Astrocyte of the hippocampus (primary cell): Measurements from ENCODE around the gene CASK.
"Not testable (repeated sequence)": the region's sequence is repeated elsewhere in the genome, so short reads cannot be mapped to it uniquely, and the experiment has no call there.

Experiments used
- DNase-seq: peaks from one replicate; pipeline ENCODE4 v3.0.0; 2011; ENCODE audit warnings: low read depth, low spot score

Gene CASK

DNA sequence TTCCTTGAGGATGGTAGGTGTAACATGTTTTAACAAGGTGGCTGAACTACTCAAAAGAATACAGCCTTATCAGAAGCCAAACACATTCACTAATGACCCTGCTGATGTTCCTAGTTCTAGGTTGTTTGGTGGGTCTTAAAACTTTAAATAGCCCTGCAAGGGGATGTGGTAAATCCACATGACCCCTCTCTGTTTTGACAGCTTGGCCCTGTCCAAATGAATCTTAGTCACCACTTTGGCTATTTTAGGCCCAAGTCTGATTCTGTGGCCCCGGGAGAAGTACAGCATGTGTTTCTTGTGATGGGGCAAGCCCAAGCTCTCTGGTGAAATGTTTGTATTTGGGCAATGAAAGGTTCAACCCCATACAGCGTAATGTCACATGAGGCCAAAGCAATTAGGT lies 289.1 kb downstream of the CASK start:
- peak; percentile 10 for DNase-seq

- DNase-seq, result no peak
Observed at GRCh38 chrX:41630091-41630490, 293.3 kb downstream of the CASK start.

DNA sequence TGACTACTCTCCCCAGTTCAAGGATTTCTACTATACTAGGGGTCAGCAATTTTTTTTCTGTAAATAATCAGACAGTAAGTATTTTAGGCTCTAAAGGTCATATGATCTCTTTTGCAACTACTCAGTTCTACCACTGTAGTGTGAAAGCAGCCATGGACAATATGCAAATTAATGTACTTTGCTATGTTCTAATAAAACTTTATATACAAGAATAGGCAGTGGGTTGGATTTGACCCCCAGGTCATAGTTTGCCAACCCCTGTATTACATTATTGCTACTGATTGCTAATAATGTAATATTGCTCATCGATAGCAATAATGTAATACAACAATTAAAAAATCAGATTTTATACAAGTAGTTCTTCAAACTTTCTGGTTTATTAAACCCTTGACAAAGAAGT lies 293.8 kb downstream of the CASK start:
- DNase-seq, result no peak

DNA sequence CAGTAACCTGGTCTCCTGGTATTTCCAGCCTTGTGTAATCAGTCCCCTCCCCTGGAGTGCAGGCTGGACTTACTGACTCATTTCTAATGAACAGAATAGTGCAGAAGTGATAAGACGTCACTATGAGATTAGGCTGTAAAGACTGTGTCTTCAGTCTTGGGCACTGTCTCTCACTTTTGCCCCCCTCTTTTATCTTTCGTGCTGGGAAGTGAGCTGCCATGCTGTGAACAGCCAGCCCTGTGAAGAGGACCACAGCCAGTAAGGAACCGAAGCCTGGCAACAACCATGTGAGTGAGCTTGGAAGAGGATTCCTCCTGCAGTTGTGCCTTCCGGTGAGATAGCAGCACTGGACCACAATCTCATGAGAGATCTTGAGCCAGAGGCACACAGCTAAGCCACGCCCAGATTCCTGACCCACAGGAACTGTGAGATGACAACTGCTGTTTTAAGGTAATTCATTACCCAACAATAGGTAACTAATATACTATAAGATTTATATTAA lies 302.1 kb downstream of the CASK start:
- no peak for DNase-seq

- DNase-seq, result no peak
Observed at GRCh38 chrX:41619221-41619620, 304.1 kb downstream of the CASK start.

GRCh38 chrX:41616935-41617334 lies 306.4 kb downstream of the CASK start:
- no peak for DNase-seq

- no peak for DNase-seq
Observed at GRCh38 chrX:41616255-41616654, 307.1 kb downstream of the CASK start.

GRCh38 chrX:41608244-41608643 lies 315.1 kb downstream of the CASK start:
- no peak for DNase-seq

- no peak for DNase-seq
Observed at GRCh38 chrX:41607264-41607832, 316.0 kb downstream of the CASK start.

- DNase-seq, result not testable (repeated sequence)
Observed at GRCh38 chrX:41606057-41606456, 317.3 kb downstream of the CASK start.

GRCh38 chrX:41604766-41605543 lies 318.4 kb downstream of the CASK start:
- DNase-seq, result peak; percentile 16

DNA sequence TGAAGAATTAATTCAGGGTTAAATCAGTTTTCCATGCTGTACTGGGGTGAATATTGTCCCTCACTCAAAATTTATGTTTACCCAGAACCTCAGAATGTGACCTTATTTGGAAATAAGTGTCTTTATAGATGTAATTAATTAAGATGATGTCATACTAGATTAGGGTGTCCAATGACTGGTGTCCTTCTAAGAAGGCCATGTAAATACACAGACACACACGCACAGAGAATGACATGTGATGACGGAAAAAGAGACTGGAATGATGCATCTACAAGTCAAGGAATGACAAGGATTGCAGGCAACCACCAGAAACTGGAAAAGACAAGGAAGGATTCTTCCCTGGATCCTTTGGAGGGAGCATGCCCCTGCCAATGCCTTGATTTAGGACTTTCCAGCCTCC lies 319.2 kb downstream of the CASK start:
- no peak for DNase-seq

GRCh38 chrX:41603596-41603995 lies 319.8 kb downstream of the CASK start:
- no peak for DNase-seq

DNA sequence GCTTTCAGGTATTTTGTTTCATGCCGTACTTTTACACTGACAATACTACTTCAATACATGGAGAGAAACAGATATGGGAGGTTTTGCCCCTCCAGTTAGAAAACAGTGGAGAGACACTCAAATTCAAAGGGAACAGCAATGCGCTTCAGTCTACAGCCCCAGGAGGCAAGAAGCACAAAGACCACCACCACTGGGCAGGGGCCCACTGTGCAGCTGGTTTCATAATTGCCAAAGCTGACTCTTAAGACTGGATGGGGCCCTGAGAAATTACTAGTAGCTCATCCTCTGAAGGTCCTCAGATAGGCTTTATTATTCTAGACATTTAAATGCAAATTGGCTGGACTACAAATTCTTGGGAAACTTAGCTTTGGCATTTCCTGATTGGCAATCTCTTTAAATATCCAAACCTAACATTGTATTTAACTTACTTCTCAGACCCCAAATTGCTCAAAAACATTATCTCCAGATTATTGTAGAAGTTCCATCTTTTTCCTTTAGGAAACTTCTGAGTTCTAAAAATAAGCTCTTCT lies 320.5 kb downstream of the CASK start:
- no peak for DNase-seq

DNA sequence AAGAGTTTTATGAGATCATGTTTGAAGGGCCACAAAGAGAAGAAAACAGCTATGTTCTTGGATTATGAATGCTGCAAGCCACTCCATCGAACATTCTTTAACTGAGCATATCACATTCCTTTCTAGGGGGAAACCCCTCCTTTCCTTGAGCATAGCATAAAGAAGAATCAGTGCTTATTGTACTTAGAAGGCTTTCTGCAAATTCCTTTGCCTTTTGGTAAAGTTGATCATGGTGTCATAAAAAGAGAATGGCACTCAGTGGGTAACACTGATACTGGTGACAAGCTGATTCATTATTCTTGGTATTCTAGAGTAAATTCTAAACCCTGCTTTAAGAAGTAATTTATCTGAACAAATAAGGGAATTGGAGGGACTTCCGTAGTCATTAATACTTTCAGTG lies 323.1 kb downstream of the CASK start:
- DNase-seq, result peak; percentile 73

DNA sequence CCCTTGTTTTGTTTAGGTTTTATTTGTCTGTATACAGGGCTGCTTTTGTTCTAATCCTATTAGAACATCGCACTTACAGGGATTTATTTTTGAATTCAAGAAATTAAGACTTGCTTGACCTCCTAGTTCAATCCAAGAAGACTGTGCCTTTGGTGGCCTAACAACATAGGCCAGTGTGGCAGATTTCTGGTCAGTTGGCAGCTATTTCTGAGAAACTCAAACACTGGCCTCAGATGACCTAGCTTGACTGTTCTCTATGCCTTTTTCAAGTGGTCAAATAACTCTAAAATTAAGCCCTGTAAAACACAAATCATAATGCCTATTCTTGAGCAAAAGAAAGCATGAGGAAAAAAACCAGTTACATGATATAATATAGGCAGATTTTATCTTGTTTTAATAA lies 323.8 kb downstream of the CASK start:
- no peak for DNase-seq

DNA sequence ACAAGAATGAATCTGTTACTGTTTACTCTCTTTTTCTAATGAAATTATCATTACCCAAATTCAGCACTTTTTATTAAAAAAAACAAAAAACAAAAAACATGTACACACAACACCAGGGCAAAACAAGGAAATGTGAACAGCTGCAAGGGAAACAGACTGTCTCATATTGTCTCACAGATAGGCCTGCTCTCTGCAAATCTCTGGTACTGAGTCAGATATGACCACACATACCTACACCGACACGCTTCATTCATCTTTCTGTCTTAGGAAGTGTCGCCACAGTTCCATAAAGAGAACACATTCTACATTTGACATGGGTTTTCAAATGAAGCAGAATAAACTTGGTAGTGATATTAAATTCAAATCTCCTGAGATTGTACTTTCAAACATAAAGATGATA lies 326.8 kb downstream of the CASK start:
- peak; percentile 18 for DNase-seq

GRCh38 chrX:41594634-41595033 lies 328.7 kb downstream of the CASK start:
- no peak for DNase-seq

- no peak for DNase-seq
Observed at GRCh38 chrX:41591906-41592305, 331.4 kb downstream of the CASK start.

- DNase-seq, result no peak
Observed at GRCh38 chrX:41590641-41591040, 332.7 kb downstream of the CASK start.

- peak; percentile 53 for DNase-seq
Observed at GRCh38 chrX:41589634-41590270, 333.6 kb downstream of the CASK start.

DNA sequence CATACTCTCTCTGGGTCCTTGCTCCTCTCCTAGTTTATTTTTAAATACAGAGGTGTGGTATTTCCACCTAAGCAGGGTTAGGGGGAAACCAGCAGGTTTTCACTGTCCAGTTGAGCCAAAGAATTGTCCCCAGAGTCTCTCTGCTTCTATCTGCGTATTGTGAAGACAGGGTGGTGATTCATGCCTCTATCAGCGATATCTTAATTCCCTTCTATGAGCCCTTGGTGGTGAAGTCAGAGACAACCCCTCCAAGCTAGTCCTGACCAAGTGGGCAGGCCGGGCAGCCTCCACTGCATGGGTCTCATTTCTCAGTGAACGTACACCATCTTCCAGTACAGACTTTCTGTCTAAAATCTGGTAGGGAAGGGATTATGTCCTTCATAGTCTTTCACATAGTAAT lies 335.1 kb downstream of the CASK start:
- no peak for DNase-seq
